Esophagus squamous epithelium (tissue), 5 donors: ENCODE data around the gene ASTN2. TPM values are rescaled to one million over a fixed set of nuclear protein-coding genes. Genes with fewer than 3 reads are reported as not detected.

Source experiments
- DNase-seq: peaks from one replicate; lab custom pipeline; 2025; lab: John Stamatoyannopoulos, UW
- H3K27ac ChIP-seq, 4 donors: fragments of 200-600 bp; sonication (generic); one replicate each; pipeline ENCODE4 v1.5.1; 2016 to 2019; ENCODE audit warnings: mild to moderate bottlenecking in 1 of 4
- H3K27me3 ChIP-seq, 4 donors: fragments of 200-600 bp; sonication (generic); 1 replicate in 3 of 4; 2 replicates in 1 of 4; pipeline versions ENCODE4 v1.5.1 to v1.6.0; 2017 to 2021; ENCODE audit warnings: antibody characterized with exemption in 1 of 4
- H3K36me3 ChIP-seq, 3 donors: fragments of 200-600 bp; sonication (generic); one replicate each; pipeline ENCODE4 v1.5.1; 2016 to 2019
- H3K4me1 ChIP-seq, 3 donors: fragments of 200-600 bp; sonication (generic); one replicate each; pipeline ENCODE4 v1.5.1; 2017 to 2019
- H3K4me3 ChIP-seq, 4 donors: fragments of 200-600 bp; sonication (generic); 1 replicate in 3 of 4; 2 replicates in 1 of 4; pipeline ENCODE4 v1.5.1; 2016 to 2019; ENCODE audit warnings: mild to moderate bottlenecking in 2 of 4, moderate library complexity in 1 of 4
- H3K9me3 ChIP-seq, 3 donors: fragments of 200-600 bp; sonication (generic); one replicate each; pipeline ENCODE4 v1.5.1; 2016 to 2019
- POLR2A ChIP-seq, 4 donors: fragments of 450-650 bp; IDR thresholded peaks; one replicate each; pipeline ENCODE4 v1.6.1; 2017; ENCODE audit warnings: antibody characterized with exemption in 4 of 4, mild to moderate bottlenecking in 4 of 4, moderate library complexity in 3 of 4
- WGBS, 2 donors: methylation state at CpG; one replicate each; pipeline ENCODE4 v1.1.5; 2018; 5-methylcytosine and 5-hydroxymethylcytosine counted together
- intact Hi-C: fragments of 100-400 bp; cut with DNase I; formaldehyde crosslinking; loops from one replicate; pipeline ENCODE4 v1.15.0; 2022
- total RNA-seq, 4 donors: library from RNA; depleted of rRNA; stranded (reverse); fragments of >200 nt; gene quantifications; one replicate each; pipeline ENCODE4 v1.1.0, GENCODE V29; 2016
- TF ChIP-seq, protein P1 (sequence below), 6 experiments: fragments of 450-650 bp in 4 of 6; fragments of 200-600 bp in 2 of 6; sonication (generic) in 2 of 6; IDR thresholded peaks; one replicate each; pipeline ENCODE4 v1.5.1; 2016 to 2019; ENCODE audit warnings: antibody characterized with exemption in 6 of 6, mild to moderate bottlenecking in 4 of 6, moderate library complexity in 4 of 6
- donor health status: DM: yes; HTN: yes; CAD: no.

Gene ASTN2
- total RNA-seq, 4 donors from 2014 or later, result 0.13 to 1.9 (median 0.27) TPM; not detected in 1

DNA sequence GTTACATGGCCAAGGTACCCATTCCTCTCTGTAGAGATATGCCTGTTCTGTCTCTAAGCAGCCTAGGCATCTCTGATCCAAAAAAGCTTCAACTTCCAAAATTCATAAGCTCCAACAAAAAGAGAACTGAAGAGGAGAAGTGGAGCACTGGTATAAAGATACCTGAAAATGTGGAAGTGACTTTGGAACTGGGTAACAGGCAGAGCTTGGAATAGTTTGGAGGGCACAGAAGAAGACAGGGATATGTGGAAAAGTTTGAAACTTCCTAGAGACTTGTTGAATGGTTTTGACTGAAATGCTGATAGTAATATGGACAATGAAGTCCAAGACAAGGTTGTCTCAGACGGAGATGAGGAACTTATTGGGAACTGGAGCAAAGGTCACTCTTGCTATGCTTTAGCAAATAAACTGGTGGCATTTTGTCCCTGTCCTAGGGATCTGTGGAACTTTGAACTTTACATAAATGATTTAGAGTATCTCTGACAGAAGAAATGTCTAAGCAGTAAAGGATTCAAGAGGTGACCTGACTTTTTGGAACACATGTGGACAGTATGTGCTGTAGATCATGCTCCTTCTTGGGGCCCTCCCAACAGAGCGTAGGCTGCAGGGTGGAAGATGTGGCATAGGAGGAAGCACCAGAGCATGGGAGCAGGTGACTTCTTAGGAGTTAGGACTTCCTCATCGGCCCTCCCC lies 889.9 kb downstream of the ASTN2 start:
- no peaks in the 10 kb centered on the region for H3K36me3 ChIP-seq
- no peaks in the 10 kb centered on the region for H3K4me1 ChIP-seq
- intact Hi-C loops, result no loop called here
- no peak overlapping the region for H3K27ac ChIP-seq
- 84 to 88% methylated on average over 3 of the region's 3 CpGs for WGBS, 2 donors
- no peaks in the 10 kb centered on the region for H3K9me3 ChIP-seq
- TF ChIP-seq, protein P1, sequence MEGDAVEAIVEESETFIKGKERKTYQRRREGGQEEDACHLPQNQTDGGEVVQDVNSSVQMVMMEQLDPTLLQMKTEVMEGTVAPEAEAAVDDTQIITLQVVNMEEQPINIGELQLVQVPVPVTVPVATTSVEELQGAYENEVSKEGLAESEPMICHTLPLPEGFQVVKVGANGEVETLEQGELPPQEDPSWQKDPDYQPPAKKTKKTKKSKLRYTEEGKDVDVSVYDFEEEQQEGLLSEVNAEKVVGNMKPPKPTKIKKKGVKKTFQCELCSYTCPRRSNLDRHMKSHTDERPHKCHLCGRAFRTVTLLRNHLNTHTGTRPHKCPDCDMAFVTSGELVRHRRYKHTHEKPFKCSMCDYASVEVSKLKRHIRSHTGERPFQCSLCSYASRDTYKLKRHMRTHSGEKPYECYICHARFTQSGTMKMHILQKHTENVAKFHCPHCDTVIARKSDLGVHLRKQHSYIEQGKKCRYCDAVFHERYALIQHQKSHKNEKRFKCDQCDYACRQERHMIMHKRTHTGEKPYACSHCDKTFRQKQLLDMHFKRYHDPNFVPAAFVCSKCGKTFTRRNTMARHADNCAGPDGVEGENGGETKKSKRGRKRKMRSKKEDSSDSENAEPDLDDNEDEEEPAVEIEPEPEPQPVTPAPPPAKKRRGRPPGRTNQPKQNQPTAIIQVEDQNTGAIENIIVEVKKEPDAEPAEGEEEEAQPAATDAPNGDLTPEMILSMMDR (IDR thresholded peaks at IDR 0.05), result no peak
- no peak for TF ChIP-seq POLR2A (IDR thresholded peaks at IDR 0.05)
- no peak overlapping the region for H3K4me3 ChIP-seq
- no peaks in the 10 kb centered on the region for H3K27me3 ChIP-seq
- no peak for DNase-seq

DNA sequence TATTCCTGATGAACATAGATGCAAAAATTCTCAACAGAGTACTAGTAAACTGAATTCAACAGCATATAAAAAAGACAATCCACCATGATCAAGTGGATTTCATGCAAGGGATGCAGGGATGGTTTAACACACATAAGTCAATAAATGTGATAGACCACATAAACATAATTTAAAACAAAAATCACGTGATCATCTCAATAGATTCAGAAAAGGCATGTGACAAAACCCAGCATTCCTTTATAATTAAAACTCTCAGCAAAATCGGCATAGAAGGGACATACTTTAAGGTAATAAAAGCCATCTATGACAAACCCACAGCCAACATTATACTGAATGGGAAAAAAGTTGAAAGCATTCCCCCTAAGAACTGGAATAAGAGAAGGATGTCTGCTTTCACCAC lies 894.6 kb downstream of the ASTN2 start:
- TF ChIP-seq, protein P1 (IDR thresholded peaks at IDR 0.05), result no peak
- no peak for TF ChIP-seq POLR2A (IDR thresholded peaks at IDR 0.05)
- 80 to 85% methylated on average over 2 of the region's 2 CpGs for WGBS, 2 donors
- H3K36me3 ChIP-seq, result no peaks in the 10 kb centered on the region

DNA sequence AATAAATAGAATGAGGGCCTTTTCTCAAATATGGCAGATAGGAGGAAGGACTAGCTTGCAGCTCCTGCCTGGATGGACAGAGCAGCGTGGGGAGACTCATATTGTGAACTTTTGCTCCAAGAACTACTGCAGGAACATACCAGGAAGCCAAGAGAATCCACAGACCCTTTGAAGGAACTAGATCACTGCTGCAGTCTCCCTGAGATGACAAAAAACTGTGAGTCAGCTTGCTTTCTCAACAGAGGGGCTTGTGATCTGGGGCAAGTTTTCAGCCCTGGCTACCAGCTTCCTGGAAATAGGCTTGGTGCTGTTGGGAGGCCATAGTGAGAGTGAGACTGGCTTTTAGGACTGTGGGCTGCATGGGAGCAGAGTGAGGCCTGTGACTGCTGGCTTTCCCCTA lies 898.4 kb downstream of the ASTN2 start:
- Histone ChIP-seq H3K9me3 (peaks cover 0 to 9% (median 0%) of the 10 kb centered on the region in 3 donors), H3K4me3 (no peak overlapping the region), H3K36me3 (no peaks in the 10 kb centered on the region), H3K27ac (no peak overlapping the region), H3K27me3 (no peaks in the 10 kb centered on the region), H3K4me1 (no peaks in the 10 kb centered on the region)
- WGBS, 2 donors, result 50 to 73% methylated on average over 1 of the region's 1 CpG
- no peak for TF ChIP-seq POLR2A (IDR thresholded peaks at IDR 0.05)
- TF ChIP-seq, protein P1 (IDR thresholded peaks at IDR 0.05), result no peak
- intact Hi-C loops, result no loop called here
- no peak for DNase-seq

More for the DNA sequence above, 894.6 kb downstream of the ASTN2 start:
- Histone ChIP-seq H3K4me1 (no peaks in the 10 kb centered on the region), H3K4me3 (no peak overlapping the region), H3K27ac (no peak overlapping the region), H3K27me3 (no peaks in the 10 kb centered on the region), H3K9me3 (peaks cover 0 to 3% (median 0%) of the 10 kb centered on the region in 3 donors)
- intact Hi-C loops, result no loop called here
- DNase-seq, result no peak

DNA sequence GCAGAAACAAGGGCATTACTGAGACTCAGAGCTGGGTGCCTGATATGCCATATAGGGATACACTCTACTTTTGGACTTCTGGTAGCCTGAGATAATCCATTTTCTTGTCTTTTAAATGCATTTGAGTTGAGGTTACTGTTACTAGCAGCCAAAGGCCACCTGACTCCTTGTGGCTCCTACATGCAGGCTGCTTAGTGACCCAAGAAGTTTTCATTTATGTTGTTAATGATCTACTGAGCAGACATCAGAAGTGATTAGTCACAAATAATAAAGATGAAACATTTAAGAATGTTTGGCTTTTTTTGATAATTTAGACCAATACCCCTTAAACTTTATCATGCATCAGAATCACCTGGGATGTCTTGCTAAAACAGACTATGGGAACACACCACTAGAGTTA lies 899.3 kb downstream of the ASTN2 start:
- Histone ChIP-seq H3K9me3 (peaks cover 0 to 9% (median 0%) of the 10 kb centered on the region in 3 donors), H3K27me3 (no peaks in the 10 kb centered on the region), H3K4me3 (no peak overlapping the region), H3K4me1 (no peaks in the 10 kb centered on the region), H3K36me3 (no peaks in the 10 kb centered on the region), H3K27ac (no peak overlapping the region)
- no peak for DNase-seq
- TF ChIP-seq POLR2A (IDR thresholded peaks at IDR 0.05), result no peak
- TF ChIP-seq, protein P1 (IDR thresholded peaks at IDR 0.05), result no peak
- intact Hi-C loops, result no loop called here

DNA sequence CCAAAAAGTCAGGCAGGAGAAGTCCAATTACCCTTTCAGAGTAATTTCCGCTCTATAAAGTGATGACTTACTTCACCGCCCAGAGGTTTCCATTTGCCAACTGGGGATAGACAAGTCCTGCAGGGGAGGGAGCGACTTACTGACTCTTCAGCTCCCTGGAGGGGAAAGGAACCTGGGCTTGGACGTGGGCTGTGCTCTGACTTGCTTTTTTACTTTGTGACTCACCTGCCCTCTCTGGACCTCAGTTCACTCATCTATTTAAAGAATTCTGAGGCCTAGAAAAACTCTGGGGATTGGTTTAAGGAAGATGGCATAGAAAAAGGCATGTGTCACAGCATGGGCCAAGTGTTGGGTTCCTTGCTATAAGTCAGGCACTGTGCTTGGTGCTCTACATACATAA lies 908.2 kb downstream of the ASTN2 start:
- DNase-seq, result no peak
- H3K4me3 ChIP-seq, result no peak overlapping the region
- H3K36me3 ChIP-seq, result no peaks in the 10 kb centered on the region
- 31 to 69% methylated on average over 4 of the region's 4 CpGs for WGBS, 2 donors
- no peaks in the 10 kb centered on the region for H3K9me3 ChIP-seq
- TF ChIP-seq, protein P1 (IDR thresholded peaks at IDR 0.05), result no peak
- no peak for TF ChIP-seq POLR2A (IDR thresholded peaks at IDR 0.05)
- H3K27ac ChIP-seq, result no peak overlapping the region
- peaks cover 0 to 14% (median 0%) of the 10 kb centered on the region in 3 donors for H3K4me1 ChIP-seq
- intact Hi-C loops, result no loop called here
- H3K27me3 ChIP-seq, result no peaks in the 10 kb centered on the region
